HCT116 (cell line): ENCODE data around the gene FAAP100.

Experiments
- CTCF ChIP-seq, 3 experiments: fragments of 200-600 bp in 1 of 3; sonication (generic) in 1 of 3; IDR thresholded peaks in 2 of 3; conservative IDR thresholded peaks in 1 of 3; 2 replicates each; pipeline ENCODE4 v1.5.1; 2012 to 2017; ENCODE audit warnings: low read depth in 2 of 3, low read length in 2 of 3, antibody characterized with exemption in 1 of 3, borderline replicate concordance in 1 of 3, control low read depth in 1 of 3, mild to moderate bottlenecking in 1 of 3, mixed read lengths in 1 of 3, mixed run types in 1 of 3, moderate library complexity in 1 of 3; ENCODE audit not compliant: insufficient read depth in 1 of 3
- EZH2 ChIP-seq: fragments of 200-600 bp; sonication (generic); IDR thresholded peaks from 2 replicates; pipeline ENCODE4 v1.6.1; 2017; ENCODE audit warnings: antibody characterized with exemption, mixed run types
- JUND ChIP-seq: IDR thresholded peaks from 2 replicates; pipeline ENCODE4 v1.6.1; 2012
- MAX ChIP-seq: IDR thresholded peaks from 2 replicates; pipeline ENCODE4 v1.6.1; 2012
- POLR2A ChIP-seq: IDR thresholded peaks from 2 replicates; pipeline ENCODE4 v1.7.0; 2011; ENCODE audit warnings: borderline replicate concordance; ENCODE audit not compliant: insufficient read depth, insufficient read length; ENCODE audit errors: extremely low read depth
- POLR2AphosphoS5 ChIP-seq: IDR thresholded peaks from 2 replicates; pipeline ENCODE4 v1.6.1; 2011; ENCODE audit warnings: mild to moderate bottlenecking, low read depth, low read length, moderate library complexity
- REST ChIP-seq: IDR thresholded peaks from 2 replicates; pipeline ENCODE4 v1.6.1; 2012; ENCODE audit warnings: low read depth
- TCF7L2 ChIP-seq: IDR thresholded peaks from 2 replicates; pipeline ENCODE4 v1.7.0; 2011; ENCODE audit warnings: borderline replicate concordance, inconsistent platforms; ENCODE audit not compliant: insufficient read depth, insufficient read length; ENCODE audit errors: extremely low read depth
- YY1 ChIP-seq: IDR thresholded peaks from 2 replicates; pipeline ENCODE4 v1.6.1; 2011; ENCODE audit warnings: low read length, low read depth, moderate library complexity, mild to moderate bottlenecking; ENCODE audit not compliant: insufficient replicate concordance; ENCODE audit errors: extremely low read depth
- ZNF274 ChIP-seq: fragments of 200-500 bp; sonication (Bioruptor generic); IDR thresholded peaks from 2 replicates; pipeline ENCODE4 v1.6.1; 2014; ENCODE audit warnings: mild to moderate bottlenecking, low read depth, low read length, inconsistent platforms

GRCh38 chr17:81565231-81565630 is 13.1 kb upstream of the FAAP100 start:
- TF ChIP-seq CTCF (IDR thresholded peaks at IDR 0.05 in 2 of 3, conservative IDR thresholded peaks at IDR 0.05 in 1 of 3; ENCODE audit: borderline replicate concordance in 1 of 3, insufficient read depth in 1 of 3, low read depth in 2 of 3, low read length in 2 of 3) (no peak), YY1 (no peak), JUND (no peak), TCF7L2 (no peak), POLR2A (no peak), POLR2AphosphoS5 (no peak), EZH2 (no peak), ZNF274 (no peak), MAX (no peak), REST (no peak)
